Mesothelial cell of epicardium (in vitro differentiated cells): ENCODE data around the gene WDR59. TPM values are rescaled to one million over a fixed set of nuclear protein-coding genes. Genes with fewer than 3 reads are reported as not detected.

Experiments used
- DNase-seq, 2 experiments: peaks; one replicate each; pipeline ENCODE4 v3.0.0; 2021; ENCODE audit warnings: low spot score in 2 of 2; ENCODE audit not compliant: unreplicated experiment in 2 of 2
- H3K27ac Mint-ChIP-seq: 2 replicates; pipeline ENCODE4 v1.8.0; 2021; ENCODE audit warnings: mixed read lengths
- H3K27me3 Mint-ChIP-seq: 2 replicates; pipeline ENCODE4 v1.8.0; 2021; ENCODE audit warnings: low read depth, mixed read lengths
- H3K36me3 Mint-ChIP-seq: 2 replicates; pipeline ENCODE4 v1.8.0; 2021; ENCODE audit warnings: mixed read lengths
- H3K4me1 Mint-ChIP-seq: 2 replicates; pipeline ENCODE4 v1.8.0; 2021; ENCODE audit warnings: mixed read lengths
- H3K4me3 Mint-ChIP-seq: 2 replicates; pipeline ENCODE4 v1.8.0; 2021; ENCODE audit warnings: mild to moderate bottlenecking, moderate library complexity, mixed read lengths
- H3K9me3 Mint-ChIP-seq: 2 replicates; pipeline ENCODE4 v1.8.0; 2021; ENCODE audit warnings: mixed read lengths
- total RNA-seq: library from RNA; stranded (reverse); gene quantifications from 3 replicates; pipeline ENCODE4 v1.2.1, GENCODE V29; 2021
- TF ChIP-seq, protein P1 (sequence below): fragments of 200-600 bp; sonication (generic); IDR thresholded peaks from one replicate; pipeline ENCODE4 v1.5.0; 2021; ENCODE audit warnings: antibody characterized with exemption; ENCODE audit not compliant: unreplicated experiment

WDR59 gene
- total RNA-seq, 1 donor from 2014 or later: 134 TPM

DNA sequence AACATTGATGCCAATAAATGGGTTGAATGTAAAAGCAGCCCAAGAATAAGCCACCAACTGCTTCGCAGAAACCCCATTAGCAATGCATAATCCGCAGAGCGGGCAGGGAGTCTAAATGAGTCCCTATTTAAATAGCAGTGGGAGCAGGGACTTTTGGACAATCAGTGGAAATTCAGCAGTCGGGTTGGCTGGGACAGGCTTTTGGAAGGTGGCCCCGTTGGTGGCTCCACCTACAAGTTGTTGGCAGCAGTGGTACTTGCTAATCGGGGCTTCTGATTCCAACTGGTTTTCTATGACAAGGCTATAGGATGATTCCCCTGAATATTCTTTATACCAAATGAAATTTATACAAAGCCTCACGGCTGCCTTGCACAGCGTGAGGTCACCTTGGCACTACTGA lies 86.3 kb downstream of the WDR59 start:
- no peaks in the 10 kb centered on the region for H3K9me3 Mint-ChIP-seq
- no peaks in the 10 kb centered on the region for H3K4me1 Mint-ChIP-seq
- TF ChIP-seq, protein P1, sequence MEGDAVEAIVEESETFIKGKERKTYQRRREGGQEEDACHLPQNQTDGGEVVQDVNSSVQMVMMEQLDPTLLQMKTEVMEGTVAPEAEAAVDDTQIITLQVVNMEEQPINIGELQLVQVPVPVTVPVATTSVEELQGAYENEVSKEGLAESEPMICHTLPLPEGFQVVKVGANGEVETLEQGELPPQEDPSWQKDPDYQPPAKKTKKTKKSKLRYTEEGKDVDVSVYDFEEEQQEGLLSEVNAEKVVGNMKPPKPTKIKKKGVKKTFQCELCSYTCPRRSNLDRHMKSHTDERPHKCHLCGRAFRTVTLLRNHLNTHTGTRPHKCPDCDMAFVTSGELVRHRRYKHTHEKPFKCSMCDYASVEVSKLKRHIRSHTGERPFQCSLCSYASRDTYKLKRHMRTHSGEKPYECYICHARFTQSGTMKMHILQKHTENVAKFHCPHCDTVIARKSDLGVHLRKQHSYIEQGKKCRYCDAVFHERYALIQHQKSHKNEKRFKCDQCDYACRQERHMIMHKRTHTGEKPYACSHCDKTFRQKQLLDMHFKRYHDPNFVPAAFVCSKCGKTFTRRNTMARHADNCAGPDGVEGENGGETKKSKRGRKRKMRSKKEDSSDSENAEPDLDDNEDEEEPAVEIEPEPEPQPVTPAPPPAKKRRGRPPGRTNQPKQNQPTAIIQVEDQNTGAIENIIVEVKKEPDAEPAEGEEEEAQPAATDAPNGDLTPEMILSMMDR: no peak
- no peak overlapping the region for H3K27ac Mint-ChIP-seq
- H3K36me3 Mint-ChIP-seq: peaks cover 39% of the 10 kb centered on the region
- H3K4me3 Mint-ChIP-seq: no peak overlapping the region
- DNase-seq: no peak
- H3K27me3 Mint-ChIP-seq: no peaks in the 10 kb centered on the region

DNA sequence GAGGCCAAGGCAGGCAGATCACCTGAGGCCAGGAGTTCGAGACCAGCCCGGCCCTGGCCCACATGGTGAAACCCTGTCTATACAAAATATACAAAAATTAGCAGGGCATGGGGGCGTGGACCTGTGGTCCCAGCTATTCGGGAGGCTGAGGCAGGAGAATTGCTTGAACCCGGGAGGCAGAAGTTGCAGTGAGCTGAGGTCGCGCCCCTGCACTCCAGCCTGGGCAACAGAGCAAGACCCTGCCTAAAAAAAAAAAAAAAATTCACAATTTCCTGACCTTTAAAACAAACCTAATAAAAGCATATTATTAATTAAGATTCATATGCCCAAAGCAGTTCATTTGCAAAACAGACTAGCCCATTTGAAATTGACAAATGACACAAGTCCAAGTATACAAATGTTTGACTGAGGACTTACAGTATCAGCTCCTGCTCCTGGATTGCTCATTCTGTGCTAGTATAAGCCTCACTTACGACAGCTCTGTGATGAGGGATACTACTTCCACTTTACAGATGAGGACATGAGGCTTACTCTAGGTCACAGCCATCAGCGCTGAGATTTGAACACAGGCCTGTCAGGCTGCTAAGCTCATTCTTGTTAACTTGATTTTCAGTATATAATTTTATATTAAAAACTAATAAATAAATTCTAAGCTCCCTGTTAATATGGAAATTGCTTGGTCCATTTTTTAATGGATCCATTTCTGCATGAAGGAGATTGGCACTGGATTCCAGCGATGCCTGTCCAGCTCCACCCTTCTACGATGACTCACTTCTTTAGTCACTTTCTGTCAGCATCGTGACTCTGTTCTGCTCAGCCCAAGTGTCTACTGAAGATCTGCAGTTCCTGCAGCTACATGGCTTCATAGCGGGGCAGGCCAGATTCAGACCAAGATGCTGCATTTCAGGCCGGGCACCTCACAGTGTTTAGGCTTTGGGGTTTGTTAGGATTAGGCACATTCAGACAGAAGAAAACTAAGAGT lies 88.2 kb downstream of the WDR59 start:
- Mint-ChIP-seq H3K27me3 (no peaks in the 10 kb centered on the region), H3K9me3 (no peaks in the 10 kb centered on the region), H3K4me3 (no peak overlapping the region), H3K4me1 (no peaks in the 10 kb centered on the region), H3K27ac (no peak overlapping the region), H3K36me3 (peaks cover 36% of the 10 kb centered on the region)
- TF ChIP-seq, protein P1: no peak
- no peak for DNase-seq

DNA sequence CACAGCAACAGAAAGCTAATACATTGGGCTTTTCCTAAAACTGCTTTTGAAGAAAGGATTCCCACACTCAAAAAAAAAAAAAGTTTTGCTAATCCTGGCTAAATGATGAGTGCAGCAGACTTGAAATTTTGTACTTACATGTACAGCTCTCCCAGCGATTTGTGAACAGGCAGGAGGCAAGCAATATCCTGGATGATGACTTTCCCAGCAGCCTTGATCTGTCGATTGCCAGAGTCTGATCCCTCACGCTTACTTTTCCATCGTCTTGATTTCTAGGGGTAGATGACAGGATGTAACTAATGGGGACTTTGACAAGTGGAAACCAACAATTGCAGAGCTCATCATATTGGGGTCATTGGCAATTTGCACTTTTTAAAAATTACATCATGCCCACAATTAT lies 91.4 kb downstream of the WDR59 start:
- no peak for DNase-seq
- Mint-ChIP-seq H3K4me3 (no peak overlapping the region), H3K27ac (no peak overlapping the region), H3K9me3 (no peaks in the 10 kb centered on the region), H3K4me1 (no peaks in the 10 kb centered on the region), H3K36me3 (peaks cover 35% of the 10 kb centered on the region), H3K27me3 (no peaks in the 10 kb centered on the region)
- TF ChIP-seq, protein P1: no peak

DNA sequence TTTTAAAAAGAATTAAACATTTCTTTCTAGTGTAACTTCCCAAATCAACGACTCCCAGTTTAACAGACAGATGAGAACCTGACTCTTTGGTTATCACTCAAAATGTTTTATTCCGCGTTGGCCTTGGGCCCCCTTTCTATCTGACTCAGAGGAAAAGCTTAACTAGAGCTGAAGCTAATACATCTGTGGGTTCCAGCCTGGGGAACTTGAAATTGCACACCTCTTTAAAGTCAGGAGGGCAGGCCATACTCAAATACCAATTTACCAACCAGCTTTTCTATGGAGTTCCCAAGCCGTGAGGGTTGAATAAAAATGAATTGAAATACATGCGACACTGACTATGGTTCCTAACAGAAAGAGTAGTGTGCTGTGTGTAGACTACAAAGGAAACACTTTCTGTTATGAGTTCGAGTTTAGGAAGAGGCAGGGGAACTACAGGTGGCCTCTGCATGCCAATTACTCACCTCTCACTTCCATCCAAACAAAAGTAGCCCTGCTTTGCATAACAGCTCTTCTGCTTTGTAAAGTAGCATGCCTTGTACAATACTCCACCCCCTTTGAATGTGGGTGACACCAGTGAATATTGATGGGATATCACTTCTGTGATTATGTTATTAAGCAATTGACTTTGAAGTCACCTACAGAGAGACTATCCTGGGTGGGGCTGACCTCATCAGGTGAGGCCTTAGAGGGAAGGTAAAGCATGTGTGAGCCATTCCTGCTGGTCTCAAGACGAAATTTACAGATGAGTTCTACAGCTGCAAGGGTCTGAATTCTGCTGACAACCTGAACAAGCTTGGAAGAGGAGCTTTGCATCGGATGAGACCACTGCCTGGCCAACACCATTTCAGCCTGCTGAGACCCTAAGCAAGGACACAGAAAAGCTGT lies 92.1 kb downstream of the WDR59 start:
- H3K36me3 Mint-ChIP-seq: peaks cover 40% of the 10 kb centered on the region

DNA sequence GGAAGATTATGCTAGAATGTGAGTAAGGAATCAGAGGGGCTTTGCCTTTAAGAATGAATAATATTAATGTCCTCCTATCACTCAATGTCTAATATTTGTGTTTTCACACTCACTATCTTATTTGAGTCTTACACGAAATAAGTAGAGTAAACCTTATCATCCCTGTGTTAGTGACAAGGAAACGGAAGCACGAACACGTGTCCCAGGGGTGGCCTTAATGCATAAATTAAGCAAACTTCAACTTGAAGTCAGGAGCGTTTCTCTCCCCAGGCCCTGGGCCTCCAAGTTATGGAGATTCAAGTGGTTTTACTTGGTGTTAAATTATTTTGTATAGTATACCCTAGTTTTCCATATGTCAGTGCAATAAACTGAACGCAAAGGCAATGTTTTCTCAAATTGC lies 96.0 kb downstream of the WDR59 start:
- no peaks in the 10 kb centered on the region for H3K27me3 Mint-ChIP-seq
- peaks cover 52% of the 10 kb centered on the region for H3K36me3 Mint-ChIP-seq
- no peak overlapping the region for H3K27ac Mint-ChIP-seq
- no peak for DNase-seq
- H3K4me1 Mint-ChIP-seq: no peaks in the 10 kb centered on the region
- H3K4me3 Mint-ChIP-seq: no peak overlapping the region
- TF ChIP-seq, protein P1: no peak
- H3K9me3 Mint-ChIP-seq: no peaks in the 10 kb centered on the region

More for the DNA sequence above, 92.1 kb downstream of the WDR59 start:
- no peaks in the 10 kb centered on the region for H3K9me3 Mint-ChIP-seq
- no peaks in the 10 kb centered on the region for H3K27me3 Mint-ChIP-seq
- H3K27ac Mint-ChIP-seq: no peak overlapping the region
- H3K4me1 Mint-ChIP-seq: no peaks in the 10 kb centered on the region
- TF ChIP-seq, protein P1: no peak
- H3K4me3 Mint-ChIP-seq: no peak overlapping the region
- no peak for DNase-seq
